Heart left ventricle (tissue), 16 donors: ENCODE results near the gene GUCD1. TPM values are rescaled to one million over a fixed set of nuclear protein-coding genes. Genes with fewer than 3 reads are reported as not detected.
"Not testable (repeated sequence)": the region's sequence is repeated elsewhere in the genome, so short reads cannot be mapped to it uniquely, and the experiment has no call there.

ENCODE experiments used
- ATAC-seq, 4 donors: fragments of 200-7000 bp; cut with Tn5 transposase; one replicate each; pipeline ENCODE4 v1.9.1; 2020 to 2022; ENCODE audit warnings: moderate library complexity in 4 of 4, mild to moderate bottlenecking in 3 of 4, moderate number of reproducible peaks in 1 of 4
- DNase-seq, 5 donors: peaks; one replicate each; pipeline ENCODE4 v3.0.0-alpha.2; 2020
- H3K27ac ChIP-seq, 12 donors: fragments of 200-600 bp; sonication (generic) in 4 of 12; one replicate each; pipeline versions ENCODE4 v1.5.0 to v1.8.0; 2016 to 2022; ENCODE audit warnings: mild to moderate bottlenecking in 2 of 12
- H3K27me3 ChIP-seq, 9 donors: fragments of 200-600 bp; sonication (generic) in 2 of 9; one replicate each; pipeline versions ENCODE4 v1.5.1 to v1.8.0; 2016 to 2022; ENCODE audit warnings: mild to moderate bottlenecking in 3 of 9
- H3K36me3 ChIP-seq, 9 donors: fragments of 200-600 bp; sonication (generic) in 2 of 9; one replicate each; pipeline versions ENCODE4 v1.5.0 to v1.8.0; 2018 to 2022; ENCODE audit warnings: mild to moderate bottlenecking in 2 of 9
- H3K4me1 ChIP-seq, 12 donors: fragments of 200-600 bp; sonication (generic) in 4 of 12; one replicate each; pipeline versions ENCODE4 v1.5.0 to v1.8.0; 2016 to 2022; ENCODE audit warnings: mild to moderate bottlenecking in 3 of 12
- H3K4me3 ChIP-seq, 12 donors: fragments of 200-600 bp; sonication (generic) in 4 of 12; one replicate each; pipeline versions ENCODE4 v1.5.0 to v1.8.0; 2017 to 2022; ENCODE audit warnings: mild to moderate bottlenecking in 9 of 12, moderate library complexity in 4 of 12
- H3K9me3 ChIP-seq, 12 donors: fragments of 200-600 bp; sonication (generic) in 4 of 12; one replicate each; pipeline versions ENCODE4 v1.5.0 to v1.8.0; 2016 to 2022; ENCODE audit warnings: mild to moderate bottlenecking in 1 of 12
- CTCF ChIP-seq, 12 donors: fragments of 200-600 bp; sonication (generic) in 4 of 12; IDR thresholded peaks; one replicate each; pipeline versions ENCODE4 v1.5.0 to v1.8.0; 2018 to 2022; ENCODE audit warnings: antibody characterized with exemption in 12 of 12, mild to moderate bottlenecking in 5 of 12
- POLR2A ChIP-seq, 2 donors: fragments of 450-650 bp; IDR thresholded peaks; one replicate each; pipeline ENCODE4 v1.6.1; 2017; ENCODE audit warnings: antibody characterized with exemption in 2 of 2, mild to moderate bottlenecking in 2 of 2, moderate library complexity in 2 of 2
- WGBS, 4 donors: extraction: QIAGEN DNeasy Blood & Tissue Kit in 2 of 4; methylation state at CpG; one replicate each; pipeline versions ENCODE4 v1.1.5 to v1.1.7; 2013 to 2018; 5-methylcytosine and 5-hydroxymethylcytosine counted together
- intact Hi-C, 10 donors: fragments of 100-400 bp; cut with DNase I; formaldehyde crosslinking; loops; one replicate each; pipeline versions ENCODE4 v1.11.1 to v1.14.2; 2022
- polyA plus RNA-seq, 2 donors: library from polyadenylated mRNA; stranded (reverse); fragments of 200-250 nt; gene quantifications; one replicate each; pipeline ENCODE4 v1.2.3, GENCODE V29; 2013
- total RNA-seq, 9 donors: library from RNA; depleted of rRNA in 2 of 9; stranded (reverse); fragments of >200 nt in 2 of 9; fragmentation: NEBNext Ultra II Directional in 3 of 9; extraction: Animal tissue kit (Norgen Biotek cat#: 25700) in 3 of 9; gene quantifications; one replicate each; pipeline versions ENCODE4 v1.1.0 to v1.2.4, GENCODE V29; 2016 to 2023
- donor health status: ischemic (EF 13 %, LVEDD 7.1; RV severe dilation, severe dysfunction).
- donor health status: healthy with polysubstance abuse.
- donor health status: DM: no; HTN: yes; CAD: no.
- donor health status: DM: no; HTN: no; CAD: no.
- donor health status: ischemic (EF 25% LVEDD 6.9; RV normal size, moderate dysfunction).
- donor health status: ischemic (EF 25% LVEDD 5.7; RV mildly dilated, moderate dysfunction).
- donor health status: healthy.
- donor health status: DM: yes; HTN: yes; CAD: no.
- donor health status: ischemic (EF 35%, LVEDD 5.7; RV mildly dilated, moderate dysfunction).
- donor health status: nonischemic (EF 11% LVEDD 7.7; RV severe dilation, severe dysfunction).
- donor health status: DM: yes; HTN: yes; CAD: no.
- donor health status: PGD.
- donor health status: ischemic (EF 29% LVEDD 5.4; RV normal size, mild dysfunction).
- donor health status: nonischemic (EF 23%, LVEDD 6.1; RV moderate dilation, normal function).

Gene GUCD1
- total and polyA plus RNA-seq, 11 donors, result 147 to 487 (median 186) TPM

GRCh38 chr22:24595228-24595627, 40.3 kb upstream of the GUCD1 start:
- 87 to 98% (median 95%) methylated on average over 3 to 6 of the region's 6 CpGs for WGBS, 4 donors
- H3K4me3 ChIP-seq, result no peak overlapping the region
- H3K27ac ChIP-seq, result no peak overlapping the region
- H3K9me3 ChIP-seq, result no peaks in the 10 kb centered on the region
- DNase-seq (no peak), ATAC-seq (no peak)
- peaks cover 0 to 18% (median 4%) of the 10 kb centered on the region in 12 donors for H3K4me1 ChIP-seq
- no peaks in the 10 kb centered on the region for H3K36me3 ChIP-seq
- intact Hi-C loops, result no loop called here
- H3K27me3 ChIP-seq, result no peaks in the 10 kb centered on the region
- TF ChIP-seq CTCF (IDR thresholded peaks at IDR 0.05), result no peak
- TF ChIP-seq POLR2A (IDR thresholded peaks at IDR 0.05), result no peak

- 85 to 93% (median 88%) methylated on average over 6 to 7 of the region's 7 CpGs for WGBS, 4 donors
- ATAC-seq, result no peak
- intact Hi-C loops, result no loop called here
Measured at GRCh38 chr22:24594569-24595120, 39.7 kb upstream of the GUCD1 start.

DNA sequence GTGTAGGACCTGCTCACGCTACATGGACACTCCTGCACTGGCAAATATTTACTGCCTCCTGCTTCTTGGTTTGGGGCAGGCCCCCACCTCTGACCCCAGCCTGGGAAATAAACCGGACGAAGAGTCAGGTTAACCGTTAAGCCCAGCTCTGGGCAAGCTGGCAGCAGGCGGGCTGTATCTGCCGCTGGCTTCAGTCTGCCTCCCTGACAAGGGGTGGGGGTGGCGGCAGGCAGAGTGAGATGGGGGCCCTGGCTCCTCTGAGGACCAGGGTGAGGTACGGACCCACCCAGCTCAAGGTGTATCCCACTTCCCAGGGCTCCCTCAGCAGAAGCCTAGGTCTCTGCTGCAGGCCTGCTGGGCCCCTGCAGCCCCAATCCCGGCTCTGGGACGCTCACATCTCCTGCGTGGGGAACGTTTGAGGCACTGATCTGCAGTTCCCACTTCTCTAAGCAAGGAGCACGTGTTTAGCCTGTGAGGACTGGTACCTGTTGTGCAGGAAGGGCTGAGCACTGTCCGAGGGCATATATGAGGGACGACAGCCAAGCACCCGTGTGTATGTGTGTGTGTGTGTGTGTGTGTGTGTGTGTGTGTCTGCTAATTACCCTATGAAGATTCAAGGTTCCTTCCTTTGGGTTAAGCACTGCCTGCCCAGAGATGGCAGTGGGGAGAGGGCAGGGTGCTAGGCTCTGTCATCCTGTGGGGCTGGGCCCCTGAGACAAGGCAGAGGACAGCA, 39.1 kb upstream of the GUCD1 start:
- Histone ChIP-seq H3K9me3 (no peaks in the 10 kb centered on the region), H3K27ac (peak overlapping the region in 3 of 12 donors; percentile 36 to 88 (median 59)), H3K4me1 (peaks cover 0 to 18% (median 4%) of the 10 kb centered on the region in 12 donors), H3K4me3 (peak overlapping the region in 1 of 12 donors; percentile 65), H3K27me3 (no peaks in the 10 kb centered on the region), H3K36me3 (peaks cover 0 to 6% (median 0%) of the 10 kb centered on the region in 9 donors)
- ATAC-seq (no peak), DNase-seq (no peak)
- intact Hi-C loops, result no loop called here
- TF ChIP-seq CTCF (IDR thresholded peaks at IDR 0.05) (no peak), POLR2A (IDR thresholded peaks at IDR 0.05) (no peak)
- WGBS, 4 donors, result 80 to 93% (median 82%) methylated on average over 12 to 16 of the region's 16 CpGs

More at GRCh38 chr22:24594569-24595120, 39.7 kb upstream of the GUCD1 start:
- Histone ChIP-seq H3K4me1 (peaks cover 0 to 18% (median 4%) of the 10 kb centered on the region in 12 donors), H3K27ac (no peak overlapping the region), H3K4me3 (no peak overlapping the region), H3K9me3 (no peaks in the 10 kb centered on the region), H3K36me3 (peaks cover 0 to under 1% (median 0%) of the 10 kb centered on the region in 9 donors), H3K27me3 (no peaks in the 10 kb centered on the region)
- DNase-seq, result no peak
- TF ChIP-seq CTCF (IDR thresholded peaks at IDR 0.05), result no peak
- no peak for TF ChIP-seq POLR2A (IDR thresholded peaks at IDR 0.05)

- H3K4me3 ChIP-seq, result peak overlapping the region in 11 of 12 donors; percentile 56 to 86 (median 67)
- 95 to 97% (median 96%) methylated on average over 10 of the region's 10 CpGs for WGBS, 4 donors
- DNase-seq, H3K36me3 ChIP-seq, ATAC-seq, intact Hi-C loops, H3K9me3 ChIP-seq, H3K27me3 ChIP-seq: not testable (repeated sequence)
- peaks cover 0 to 18% (median 4%) of the 10 kb centered on the region in 12 donors for H3K4me1 ChIP-seq
- H3K27ac ChIP-seq, result peak overlapping the region in 10 of 12 donors; percentile 32 to 88 (median 62)
Measured at GRCh38 chr22:24593559-24593835, 38.6 kb upstream of the GUCD1 start.
